Immature natural killer cell (primary cell): ENCODE results near the gene ELAVL2. TPM values are rescaled to one million over a fixed set of nuclear protein-coding genes. Genes with fewer than 3 reads are reported as not detected.
A peak's percentile ranks its signal among the peaks of the same experiment; 100 is the strongest.

Source experiments
- DNase-seq, 3 donors: peaks; one replicate each; pipeline ENCODE4 v3.0.0; 2022; ENCODE audit warnings: mixed read lengths in 1 of 3
- H3K27ac Mint-ChIP-seq, 6 donors: one replicate each; pipeline ENCODE4 v1.8.0; 2020; ENCODE audit warnings: mixed read lengths in 6 of 6, mild to moderate bottlenecking in 5 of 6, inconsistent platforms in 4 of 6, moderate library complexity in 3 of 6
- H3K27me3 Mint-ChIP-seq, 3 donors: one replicate each; pipeline ENCODE4 v1.8.0; 2020 to 2021; ENCODE audit warnings: low read depth in 3 of 3, mild to moderate bottlenecking in 3 of 3, mixed read lengths in 3 of 3, moderate library complexity in 3 of 3, inconsistent platforms in 1 of 3
- H3K36me3 Mint-ChIP-seq, 3 donors: one replicate each; pipeline ENCODE4 v1.8.0; 2020; ENCODE audit warnings: mixed read lengths in 3 of 3, inconsistent platforms in 2 of 3, mild to moderate bottlenecking in 2 of 3
- H3K4me1 Mint-ChIP-seq, 2 donors: one replicate each; pipeline ENCODE4 v1.8.0; 2020; ENCODE audit warnings: inconsistent platforms in 2 of 2, mild to moderate bottlenecking in 2 of 2, mixed read lengths in 2 of 2, moderate library complexity in 1 of 2
- H3K4me3 Mint-ChIP-seq, 5 donors: one replicate each; pipeline ENCODE4 v1.8.0; 2020; ENCODE audit warnings: mild to moderate bottlenecking in 5 of 5, mixed read lengths in 5 of 5, inconsistent platforms in 3 of 5, moderate library complexity in 3 of 5
- H3K9me3 Mint-ChIP-seq, 6 donors: one replicate each; pipeline ENCODE4 v1.8.0; 2020; ENCODE audit warnings: mild to moderate bottlenecking in 6 of 6, mixed read lengths in 6 of 6, inconsistent platforms in 4 of 6, moderate library complexity in 3 of 6
- polyA plus RNA-seq, 3 donors: library from polyadenylated mRNA; unstranded; fragments of 300-500 nt; fragmentation: Illumina TruSeq; gene quantifications; one replicate each; pipeline ENCODE4 v1.2.3, GENCODE V29; 2021

The ELAVL2 gene
- polyA plus RNA-seq, 3 donors from 2014 or later = not detected

- Mint-ChIP-seq H3K4me1 (no peaks in the 10 kb centered on the region), H3K4me3 (no peak overlapping the region), H3K9me3 (peaks cover 5 to 44% (median 10%) of the 10 kb centered on the region in 6 donors), H3K27ac (no peak overlapping the region), H3K27me3 (peaks cover 0 to 2% (median 0%) of the 10 kb centered on the region in 3 donors), H3K36me3 (no peaks in the 10 kb centered on the region)
- DNase-seq = no peak
These were observed 123.6 kb downstream of the ELAVL2 start for GRCh38 chr9:23702311-23702922.

GRCh38 chr9:23701291-23701690, 124.7 kb downstream of the ELAVL2 start:
- no peak for DNase-seq
- Mint-ChIP-seq H3K27ac (no peak overlapping the region), H3K27me3 (peaks cover 0 to 2% (median 0%) of the 10 kb centered on the region in 3 donors), H3K4me1 (no peaks in the 10 kb centered on the region), H3K36me3 (no peaks in the 10 kb centered on the region), H3K4me3 (no peak overlapping the region), H3K9me3 (peaks cover 2 to 37% (median 11%) of the 10 kb centered on the region in 6 donors)

- Mint-ChIP-seq H3K27ac (no peak overlapping the region), H3K9me3 (peaks cover 4 to 35% (median 12%) of the 10 kb centered on the region in 6 donors), H3K36me3 (no peaks in the 10 kb centered on the region), H3K27me3 (peaks cover 0 to 2% (median 0%) of the 10 kb centered on the region in 3 donors), H3K4me3 (no peak overlapping the region), H3K4me1 (no peaks in the 10 kb centered on the region)
- DNase-seq = no peak
These were observed 125.7 kb downstream of the ELAVL2 start for GRCh38 chr9:23700359-23700758.

GRCh38 chr9:23698161-23698560, 127.9 kb downstream of the ELAVL2 start:
- no peaks in the 10 kb centered on the region for H3K4me1 Mint-ChIP-seq
- H3K9me3 Mint-ChIP-seq = peaks cover 5 to 38% (median 13%) of the 10 kb centered on the region in 6 donors
- H3K27me3 Mint-ChIP-seq = peaks cover 0 to 2% (median 0%) of the 10 kb centered on the region in 3 donors
- H3K4me3 Mint-ChIP-seq = no peak overlapping the region
- no peaks in the 10 kb centered on the region for H3K36me3 Mint-ChIP-seq
- no peak overlapping the region for H3K27ac Mint-ChIP-seq
- no peak for DNase-seq

- DNase-seq = no peak
- no peak overlapping the region for H3K4me3 Mint-ChIP-seq
- no peak overlapping the region for H3K27ac Mint-ChIP-seq
- H3K36me3 Mint-ChIP-seq = no peaks in the 10 kb centered on the region
- H3K4me1 Mint-ChIP-seq = no peaks in the 10 kb centered on the region
- H3K27me3 Mint-ChIP-seq = peaks cover 0 to 2% (median 0%) of the 10 kb centered on the region in 3 donors
- H3K9me3 Mint-ChIP-seq = peaks cover 3 to 47% (median 17%) of the 10 kb centered on the region in 6 donors
These were observed 130.5 kb downstream of the ELAVL2 start for GRCh38 chr9:23695572-23695971.

GRCh38 chr9:23693374-23693773, 132.7 kb downstream of the ELAVL2 start:
- Mint-ChIP-seq H3K4me3 (no peak overlapping the region), H3K4me1 (no peaks in the 10 kb centered on the region), H3K27me3 (no peaks in the 10 kb centered on the region), H3K36me3 (no peaks in the 10 kb centered on the region), H3K9me3 (peaks cover 3 to 45% (median 14%) of the 10 kb centered on the region in 6 donors), H3K27ac (no peak overlapping the region)
- DNase-seq = no peak

- no peaks in the 10 kb centered on the region for H3K27me3 Mint-ChIP-seq
- H3K9me3 Mint-ChIP-seq = peaks cover 8 to 41% (median 10%) of the 10 kb centered on the region in 6 donors
- no peak overlapping the region for H3K27ac Mint-ChIP-seq
- no peaks in the 10 kb centered on the region for H3K4me1 Mint-ChIP-seq
- H3K36me3 Mint-ChIP-seq = no peaks in the 10 kb centered on the region
- no peak overlapping the region for H3K4me3 Mint-ChIP-seq
- DNase-seq = no peak
These were observed 139.1 kb downstream of the ELAVL2 start for GRCh38 chr9:23686896-23687295.

GRCh38 chr9:23686257-23686656, 139.8 kb downstream of the ELAVL2 start:
- no peaks in the 10 kb centered on the region for H3K27me3 Mint-ChIP-seq
- H3K36me3 Mint-ChIP-seq = no peaks in the 10 kb centered on the region

GRCh38 chr9:23683611-23684061, 142.4 kb downstream of the ELAVL2 start:
- Mint-ChIP-seq H3K4me1 (no peaks in the 10 kb centered on the region), H3K4me3 (no peak overlapping the region), H3K27me3 (peaks cover 0 to 4% (median 3%) of the 10 kb centered on the region in 3 donors), H3K36me3 (no peaks in the 10 kb centered on the region), H3K27ac (no peak overlapping the region), H3K9me3 (peaks cover 10 to 26% (median 12%) of the 10 kb centered on the region in 6 donors)
- DNase-seq = no peak

More at GRCh38 chr9:23686257-23686656, 139.8 kb downstream of the ELAVL2 start:
- Mint-ChIP-seq H3K9me3 (peaks cover 8 to 36% (median 12%) of the 10 kb centered on the region in 6 donors), H3K4me1 (no peaks in the 10 kb centered on the region), H3K27ac (no peak overlapping the region), H3K4me3 (peak overlapping the region in 1 of 5 donors; percentile 18)
- no peak for DNase-seq

- no peak overlapping the region for H3K4me3 Mint-ChIP-seq
- peaks cover 10 to 26% (median 12%) of the 10 kb centered on the region in 6 donors for H3K9me3 Mint-ChIP-seq
- no peaks in the 10 kb centered on the region for H3K36me3 Mint-ChIP-seq
- no peak for DNase-seq
- no peak overlapping the region for H3K27ac Mint-ChIP-seq
- H3K27me3 Mint-ChIP-seq = peaks cover 0 to 4% (median 3%) of the 10 kb centered on the region in 3 donors
- no peaks in the 10 kb centered on the region for H3K4me1 Mint-ChIP-seq
These were observed 143.1 kb downstream of the ELAVL2 start for GRCh38 chr9:23682891-23683431.

GRCh38 chr9:23682352-23682751, 143.7 kb downstream of the ELAVL2 start:
- Mint-ChIP-seq H3K4me1 (no peaks in the 10 kb centered on the region), H3K4me3 (no peak overlapping the region), H3K36me3 (no peaks in the 10 kb centered on the region), H3K27ac (no peak overlapping the region), H3K9me3 (peaks cover 7 to 21% (median 10%) of the 10 kb centered on the region in 6 donors), H3K27me3 (peaks cover 0 to 4% (median 3%) of the 10 kb centered on the region in 3 donors)
- no peak for DNase-seq

GRCh38 chr9:23677446-23677845, 148.6 kb downstream of the ELAVL2 start:
- no peaks in the 10 kb centered on the region for H3K36me3 Mint-ChIP-seq
- no peak overlapping the region for H3K27ac Mint-ChIP-seq
- H3K27me3 Mint-ChIP-seq = peaks cover 0 to 4% (median 3%) of the 10 kb centered on the region in 3 donors

GRCh38 chr9:23674016-23674585, 151.9 kb downstream of the ELAVL2 start:
- H3K27ac Mint-ChIP-seq = no peak overlapping the region
- peaks cover 8 to 47% (median 22%) of the 10 kb centered on the region in 6 donors for H3K9me3 Mint-ChIP-seq
- H3K36me3 Mint-ChIP-seq = no peaks in the 10 kb centered on the region
- no peaks in the 10 kb centered on the region for H3K27me3 Mint-ChIP-seq
- no peak for DNase-seq
- H3K4me1 Mint-ChIP-seq = no peaks in the 10 kb centered on the region
- H3K4me3 Mint-ChIP-seq = no peak overlapping the region

More at GRCh38 chr9:23677446-23677845, 148.6 kb downstream of the ELAVL2 start:
- no peak overlapping the region for H3K4me3 Mint-ChIP-seq
- no peak for DNase-seq
- no peaks in the 10 kb centered on the region for H3K4me1 Mint-ChIP-seq
- peaks cover 7 to 43% (median 20%) of the 10 kb centered on the region in 6 donors for H3K9me3 Mint-ChIP-seq

GRCh38 chr9:23672151-23672550, 153.9 kb downstream of the ELAVL2 start:
- no peak overlapping the region for H3K27ac Mint-ChIP-seq
- H3K27me3 Mint-ChIP-seq = no peaks in the 10 kb centered on the region
- H3K36me3 Mint-ChIP-seq = no peaks in the 10 kb centered on the region
- no peak overlapping the region for H3K4me3 Mint-ChIP-seq
- no peaks in the 10 kb centered on the region for H3K4me1 Mint-ChIP-seq
- H3K9me3 Mint-ChIP-seq = peaks cover 12 to 63% (median 29%) of the 10 kb centered on the region in 6 donors
- DNase-seq = no peak
